Neural cell (in vitro differentiated cells): ENCODE results near the gene RPS15. TPM values are rescaled to one million over a fixed set of nuclear protein-coding genes. Genes with fewer than 3 reads are reported as not detected.

Source experiments
- H2AFZ ChIP-seq: fragments of 200-600, 300-800 bp; sonication (generic), shearing (Covaris generic); 2 replicates; pipeline ENCODE4 v1.6.0; 2014; ENCODE audit warnings: low read depth, mild to moderate bottlenecking, antibody characterized with exemption, low read length, moderate library complexity
- H3F3A ChIP-seq: fragments of 200-600 bp; shearing (Covaris generic); 2 replicates; pipeline ENCODE4 v1.6.1; 2016; ENCODE audit warnings: mild to moderate bottlenecking, moderate library complexity, mixed read lengths, antibody characterized with exemption, low read length; ENCODE audit not compliant: insufficient read depth, poor library complexity, severe bottlenecking
- H3K27ac ChIP-seq: fragments of 200-600, 300-800 bp; sonication (generic), shearing (Covaris generic); 2 replicates; pipeline ENCODE4 v1.5.1; 2014; ENCODE audit warnings: mild to moderate bottlenecking, low read length, moderate library complexity
- H3K27me3 ChIP-seq: fragments of 300-800, 200-600 bp; sonication (generic), shearing (Covaris generic); 2 replicates; pipeline ENCODE4 v1.6.0; 2014; ENCODE audit warnings: mild to moderate bottlenecking, low read depth, low read length, moderate library complexity; ENCODE audit not compliant: insufficient read depth
- H3K36me3 ChIP-seq: fragments of 300-800, 200-600 bp; sonication (generic), shearing (Covaris generic); 2 replicates; pipeline ENCODE4 v1.5.1; 2014; ENCODE audit warnings: mild to moderate bottlenecking, antibody characterized with exemption, low read length, moderate library complexity; ENCODE audit not compliant: insufficient read depth
- H3K4me2 ChIP-seq: fragments of 300-800, 200-600 bp; sonication (generic), shearing (Covaris generic); 2 replicates; pipeline ENCODE4 v1.6.0; 2014; ENCODE audit warnings: mild to moderate bottlenecking, low read length
- H3K4me3 ChIP-seq: fragments of 300-800, 200-600 bp; sonication (generic), shearing (Covaris generic); 2 replicates; pipeline ENCODE4 v1.5.1; 2014; ENCODE audit warnings: mild to moderate bottlenecking, low read length, moderate library complexity
- H3K79me2 ChIP-seq: fragments of 200-600 bp; shearing (Covaris generic); replicated peaks from 2 replicates; pipeline ENCODE4 v1.6.0; 2014; ENCODE audit warnings: mild to moderate bottlenecking, low read length, moderate library complexity; ENCODE audit not compliant: insufficient read depth
- H3K9ac ChIP-seq: fragments of 300-800, 200-600 bp; sonication (generic), shearing (Covaris generic); 2 replicates; pipeline ENCODE4 v1.6.1; 2016; ENCODE audit warnings: mild to moderate bottlenecking, low read length, mixed read lengths
- H3K9me2 ChIP-seq: fragments of 200-600 bp; shearing (Covaris generic); 2 replicates; pipeline ENCODE4 v1.6.1; 2016; ENCODE audit warnings: mild to moderate bottlenecking, low read length, mixed read lengths; ENCODE audit not compliant: insufficient read depth
- H3K9me3 ChIP-seq: fragments of 200-600, 300-800 bp; sonication (generic), shearing (Covaris generic); 2 replicates; pipeline ENCODE4 v1.6.1; 2016; ENCODE audit warnings: mild to moderate bottlenecking, mixed run types, low read length, moderate library complexity, mixed read lengths
- H4K20me1 ChIP-seq: fragments of 200-600 bp; shearing (Covaris generic); 2 replicates; pipeline ENCODE4 v1.6.1; 2016; ENCODE audit warnings: mild to moderate bottlenecking, mixed run types; ENCODE audit not compliant: insufficient read depth
- EP300 ChIP-seq: fragments of 450-650 bp; conservative IDR thresholded peaks from 2 replicates; pipeline ENCODE4 v1.6.1; 2014; ENCODE audit warnings: antibody characterized with exemption, mild to moderate bottlenecking, moderate library complexity; ENCODE audit not compliant: poor library complexity, severe bottlenecking
- EZH2 ChIP-seq: fragments of 200-600, 300-800 bp; shearing (Covaris generic), sonication (generic); IDR thresholded peaks from 2 replicates; pipeline ENCODE4 v1.6.1; 2014; ENCODE audit warnings: antibody characterized with exemption, low read length, borderline replicate concordance, mild to moderate bottlenecking; ENCODE audit not compliant: insufficient read depth, poor library complexity, severe bottlenecking
- MXI1 ChIP-seq: fragments of 450-650 bp; conservative IDR thresholded peaks from 2 replicates; pipeline ENCODE4 v1.6.1; 2014; ENCODE audit warnings: antibody characterized with exemption, mild to moderate bottlenecking; ENCODE audit not compliant: poor library complexity, severe bottlenecking
- POLR2AphosphoS5 ChIP-seq: IDR thresholded peaks from 2 replicates; pipeline ENCODE4 v1.6.1; 2012
- RAD21 ChIP-seq: fragments of 450-650 bp; conservative IDR thresholded peaks from 2 replicates; pipeline ENCODE4 v1.6.1; 2014; ENCODE audit warnings: antibody characterized with exemption, mild to moderate bottlenecking, moderate library complexity
- SMC3 ChIP-seq: fragments of 450-650 bp; conservative IDR thresholded peaks from 2 replicates; pipeline ENCODE4 v1.6.1; 2014; ENCODE audit warnings: antibody characterized with exemption, mild to moderate bottlenecking, moderate library complexity; ENCODE audit not compliant: poor library complexity
- TAF1 ChIP-seq: IDR thresholded peaks from 2 replicates; pipeline ENCODE4 v1.6.1; 2012; ENCODE audit warnings: low read depth
- polyA plus RNA-seq: library from polyadenylated mRNA; depleted of rRNA; stranded (reverse); fragments of >200 nt; gene quantifications from 2 replicates; pipeline ENCODE4 v1.2.3, GENCODE V29; 2014
- TF ChIP-seq, protein P1 (sequence below): IDR thresholded peaks from 2 replicates; pipeline ENCODE4 v1.6.1; 2012; ENCODE audit warnings: borderline replicate concordance
- TF ChIP-seq, protein P2 (sequence below): fragments of 450-650 bp; IDR thresholded peaks from 2 replicates; pipeline ENCODE4 v1.5.1; 2014; ENCODE audit warnings: antibody characterized with exemption, mild to moderate bottlenecking, moderate library complexity; ENCODE audit not compliant: poor library complexity, severe bottlenecking

RPS15 gene
- polyA plus RNA-seq, 1 donor from 2014 or later = 591 TPM

DNA sequence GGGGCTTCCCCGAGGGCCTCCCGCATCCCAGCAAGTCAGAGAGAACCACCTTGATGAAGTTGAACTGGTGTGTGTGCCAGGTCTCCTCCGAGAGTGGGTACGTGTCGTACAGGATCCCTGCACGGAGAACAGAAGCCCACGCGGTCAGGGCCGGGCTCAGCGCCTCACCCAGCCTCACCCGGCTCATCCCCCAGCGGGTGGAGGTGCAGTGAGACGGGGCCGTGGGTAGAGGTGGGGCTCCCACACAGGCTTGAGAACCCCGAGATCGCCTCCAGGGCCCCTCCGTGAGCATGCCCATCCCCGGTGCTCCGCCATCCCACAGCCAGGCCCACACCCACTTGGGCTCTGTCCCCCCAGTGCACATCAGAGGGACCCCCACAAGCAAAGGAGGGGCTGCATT lies 39.1 kb upstream of the RPS15 start:
- TF ChIP-seq POLR2AphosphoS5 (no peak), EP300 (no peak), SMC3 (no peak), MXI1 (no peak), RAD21 (no peak), EZH2 (no peak), TAF1 (no peak)
- TF ChIP-seq, protein P1, sequence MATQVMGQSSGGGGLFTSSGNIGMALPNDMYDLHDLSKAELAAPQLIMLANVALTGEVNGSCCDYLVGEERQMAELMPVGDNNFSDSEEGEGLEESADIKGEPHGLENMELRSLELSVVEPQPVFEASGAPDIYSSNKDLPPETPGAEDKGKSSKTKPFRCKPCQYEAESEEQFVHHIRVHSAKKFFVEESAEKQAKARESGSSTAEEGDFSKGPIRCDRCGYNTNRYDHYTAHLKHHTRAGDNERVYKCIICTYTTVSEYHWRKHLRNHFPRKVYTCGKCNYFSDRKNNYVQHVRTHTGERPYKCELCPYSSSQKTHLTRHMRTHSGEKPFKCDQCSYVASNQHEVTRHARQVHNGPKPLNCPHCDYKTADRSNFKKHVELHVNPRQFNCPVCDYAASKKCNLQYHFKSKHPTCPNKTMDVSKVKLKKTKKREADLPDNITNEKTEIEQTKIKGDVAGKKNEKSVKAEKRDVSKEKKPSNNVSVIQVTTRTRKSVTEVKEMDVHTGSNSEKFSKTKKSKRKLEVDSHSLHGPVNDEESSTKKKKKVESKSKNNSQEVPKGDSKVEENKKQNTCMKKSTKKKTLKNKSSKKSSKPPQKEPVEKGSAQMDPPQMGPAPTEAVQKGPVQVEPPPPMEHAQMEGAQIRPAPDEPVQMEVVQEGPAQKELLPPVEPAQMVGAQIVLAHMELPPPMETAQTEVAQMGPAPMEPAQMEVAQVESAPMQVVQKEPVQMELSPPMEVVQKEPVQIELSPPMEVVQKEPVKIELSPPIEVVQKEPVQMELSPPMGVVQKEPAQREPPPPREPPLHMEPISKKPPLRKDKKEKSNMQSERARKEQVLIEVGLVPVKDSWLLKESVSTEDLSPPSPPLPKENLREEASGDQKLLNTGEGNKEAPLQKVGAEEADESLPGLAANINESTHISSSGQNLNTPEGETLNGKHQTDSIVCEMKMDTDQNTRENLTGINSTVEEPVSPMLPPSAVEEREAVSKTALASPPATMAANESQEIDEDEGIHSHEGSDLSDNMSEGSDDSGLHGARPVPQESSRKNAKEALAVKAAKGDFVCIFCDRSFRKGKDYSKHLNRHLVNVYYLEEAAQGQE = no peak
- TF ChIP-seq, protein P2, sequence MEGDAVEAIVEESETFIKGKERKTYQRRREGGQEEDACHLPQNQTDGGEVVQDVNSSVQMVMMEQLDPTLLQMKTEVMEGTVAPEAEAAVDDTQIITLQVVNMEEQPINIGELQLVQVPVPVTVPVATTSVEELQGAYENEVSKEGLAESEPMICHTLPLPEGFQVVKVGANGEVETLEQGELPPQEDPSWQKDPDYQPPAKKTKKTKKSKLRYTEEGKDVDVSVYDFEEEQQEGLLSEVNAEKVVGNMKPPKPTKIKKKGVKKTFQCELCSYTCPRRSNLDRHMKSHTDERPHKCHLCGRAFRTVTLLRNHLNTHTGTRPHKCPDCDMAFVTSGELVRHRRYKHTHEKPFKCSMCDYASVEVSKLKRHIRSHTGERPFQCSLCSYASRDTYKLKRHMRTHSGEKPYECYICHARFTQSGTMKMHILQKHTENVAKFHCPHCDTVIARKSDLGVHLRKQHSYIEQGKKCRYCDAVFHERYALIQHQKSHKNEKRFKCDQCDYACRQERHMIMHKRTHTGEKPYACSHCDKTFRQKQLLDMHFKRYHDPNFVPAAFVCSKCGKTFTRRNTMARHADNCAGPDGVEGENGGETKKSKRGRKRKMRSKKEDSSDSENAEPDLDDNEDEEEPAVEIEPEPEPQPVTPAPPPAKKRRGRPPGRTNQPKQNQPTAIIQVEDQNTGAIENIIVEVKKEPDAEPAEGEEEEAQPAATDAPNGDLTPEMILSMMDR = no peak
- no peaks in the 10 kb centered on the region for H3K79me2 ChIP-seq

DNA sequence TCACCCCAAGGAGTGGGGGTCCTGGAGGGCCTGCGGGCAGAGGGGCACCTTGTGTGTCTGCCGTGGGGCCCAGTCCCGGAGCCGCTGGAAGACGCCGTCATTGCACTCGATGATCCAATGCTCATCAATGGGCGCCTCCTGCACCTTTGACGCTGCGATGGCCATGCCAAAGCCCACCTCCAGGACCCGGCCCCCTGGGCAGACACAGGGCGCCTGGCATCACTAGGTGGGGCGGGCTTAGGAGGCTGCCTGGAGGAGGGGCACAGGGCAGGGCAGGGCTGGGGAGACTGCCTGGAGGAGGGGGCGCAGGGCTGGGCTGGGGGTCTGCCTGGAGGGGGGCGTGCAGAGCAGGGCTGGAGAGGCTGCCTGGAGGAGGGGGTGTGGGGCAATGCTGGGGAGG lies 38.5 kb upstream of the RPS15 start:
- Histone ChIP-seq H3K79me2 (no peaks in the 10 kb centered on the region), H3K9ac (no peak overlapping the region), H3F3A (no peaks in the 10 kb centered on the region), H4K20me1 (no peaks in the 10 kb centered on the region), H3K27me3 (no peaks in the 10 kb centered on the region), H3K9me3 (no peaks in the 10 kb centered on the region), H3K27ac (no peak overlapping the region), H3K9me2 (no peaks in the 10 kb centered on the region), H3K4me3 (no peak overlapping the region), H2AFZ (no peak overlapping the region), H3K4me2 (no peak overlapping the region), H3K36me3 (no peaks in the 10 kb centered on the region)
- TF ChIP-seq, protein P1 = no peak
- TF ChIP-seq MXI1 = no peak
- no peak for TF ChIP-seq EZH2

More for the DNA sequence above, 39.1 kb upstream of the RPS15 start:
- Histone ChIP-seq H3K27me3 (no peaks in the 10 kb centered on the region), H3K9ac (no peak overlapping the region), H3F3A (no peaks in the 10 kb centered on the region), H3K4me2 (no peak overlapping the region), H3K9me3 (no peaks in the 10 kb centered on the region), H3K27ac (no peak overlapping the region), H2AFZ (no peak overlapping the region), H3K4me3 (no peak overlapping the region), H3K9me2 (no peaks in the 10 kb centered on the region), H4K20me1 (no peaks in the 10 kb centered on the region), H3K36me3 (no peaks in the 10 kb centered on the region)
